ENCODE measurements around the gene KCNJ1.

- TF ChIP-seq, protein P1, sequence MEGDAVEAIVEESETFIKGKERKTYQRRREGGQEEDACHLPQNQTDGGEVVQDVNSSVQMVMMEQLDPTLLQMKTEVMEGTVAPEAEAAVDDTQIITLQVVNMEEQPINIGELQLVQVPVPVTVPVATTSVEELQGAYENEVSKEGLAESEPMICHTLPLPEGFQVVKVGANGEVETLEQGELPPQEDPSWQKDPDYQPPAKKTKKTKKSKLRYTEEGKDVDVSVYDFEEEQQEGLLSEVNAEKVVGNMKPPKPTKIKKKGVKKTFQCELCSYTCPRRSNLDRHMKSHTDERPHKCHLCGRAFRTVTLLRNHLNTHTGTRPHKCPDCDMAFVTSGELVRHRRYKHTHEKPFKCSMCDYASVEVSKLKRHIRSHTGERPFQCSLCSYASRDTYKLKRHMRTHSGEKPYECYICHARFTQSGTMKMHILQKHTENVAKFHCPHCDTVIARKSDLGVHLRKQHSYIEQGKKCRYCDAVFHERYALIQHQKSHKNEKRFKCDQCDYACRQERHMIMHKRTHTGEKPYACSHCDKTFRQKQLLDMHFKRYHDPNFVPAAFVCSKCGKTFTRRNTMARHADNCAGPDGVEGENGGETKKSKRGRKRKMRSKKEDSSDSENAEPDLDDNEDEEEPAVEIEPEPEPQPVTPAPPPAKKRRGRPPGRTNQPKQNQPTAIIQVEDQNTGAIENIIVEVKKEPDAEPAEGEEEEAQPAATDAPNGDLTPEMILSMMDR (IDR thresholded peaks at IDR 0.05), result no peak
- no peak for TF ChIP-seq POLR2A (IDR thresholded peaks at IDR 0.05)
Measured at GRCh38 chr11:128909438-128910125, 42.5 kb upstream of the KCNJ1 start.

Measured in lower leg skin (tissue), 3 donors.